BJ (cell line): ENCODE data around the gene MYO3B. TPM values are rescaled to one million over a fixed set of nuclear protein-coding genes. Genes with fewer than 3 reads are reported as not detected.
"Not testable (repeated sequence)": the region's sequence is repeated elsewhere in the genome, so short reads cannot be mapped to it uniquely, and the experiment has no call there.

Experiments
- CTCF ChIA-PET: fragments of 350-600 bp; formaldehyde crosslinking; extraction: SDS; loops from one replicate; lab custom pipeline; 2021; ENCODE audit warnings: antibody characterized with exemption, inconsistent platforms; lab: Yijun Ruan, JAX
- POLR2A ChIA-PET: fragments of 300-600 bp; sonication (Branson Sonifier 250); formaldehyde crosslinking; extraction: SDS; loops from one replicate; lab custom pipeline; 2021; ENCODE audit warnings: antibody characterized with exemption; lab: Charles Lee
- DNase-seq: peaks from one replicate; pipeline ENCODE4 v3.0.0-alpha.2; 2011; ENCODE audit warnings: low read depth
- H3K27me3 ChIP-seq: 2 replicates; pipeline ENCODE4 v1.6.0; 2011; ENCODE audit warnings: low read length; ENCODE audit not compliant: control insufficient read depth, insufficient read depth
- H3K36me3 ChIP-seq: 2 replicates; pipeline ENCODE4 v1.5.1; 2011; ENCODE audit warnings: low read length; ENCODE audit not compliant: control insufficient read depth, insufficient read depth
- H3K4me3 ChIP-seq: 2 replicates; pipeline ENCODE4 v1.5.1; 2011; ENCODE audit warnings: low read depth, mild to moderate bottlenecking, control low read depth, low read length
- CTCF ChIP-seq: IDR thresholded peaks from 2 replicates; pipeline ENCODE4 v1.5.1; 2011; ENCODE audit warnings: low read depth, mild to moderate bottlenecking, control low read depth, inconsistent platforms, low read length, moderate library complexity; ENCODE audit not compliant: insufficient read depth
- polyA plus RNA-seq: library from polyadenylated mRNA; depleted of rRNA; stranded (reverse); fragments of >200 nt; gene quantifications from 2 replicates; pipeline ENCODE4 v1.2.3, GENCODE V29; 2011

MYO3B gene
- polyA plus RNA-seq, 1 experiment: not detected

GRCh38 chr2:170341684-170342623 lies 164.0 kb downstream of the MYO3B start:
- POLR2A ChIA-PET: no interaction called here
- CTCF ChIA-PET: interaction anchor here (0.6 to 1.3 kb wide), 2 partner anchors 17 to 23 kb away, joined by 3 to 7 read pairs; no protein-coding TSS in a partner anchor
- no peak for DNase-seq
- H3K27me3 ChIP-seq: no peaks in the 10 kb centered on the region
- H3K36me3 ChIP-seq: no peaks in the 10 kb centered on the region
- TF ChIP-seq CTCF: no peak
- no peak overlapping the region for H3K4me3 ChIP-seq

GRCh38 chr2:170344663-170345346 lies 166.9 kb downstream of the MYO3B start:
- TF ChIP-seq CTCF: no peak
- POLR2A ChIA-PET: no interaction called here

GRCh38 chr2:170345607-170346006 lies 167.7 kb downstream of the MYO3B start:
- H3K4me3 ChIP-seq: no peak overlapping the region
- H3K36me3 ChIP-seq: no peaks in the 10 kb centered on the region
- CTCF ChIA-PET: interaction anchor here (1.1 kb wide), 1 partner anchor 22 kb away, joined by 3 read pairs; no protein-coding TSS in a partner anchor
- POLR2A ChIA-PET: no interaction called here
- no peaks in the 10 kb centered on the region for H3K27me3 ChIP-seq
- TF ChIP-seq CTCF: no peak
- no peak for DNase-seq

More at GRCh38 chr2:170344663-170345346, 166.9 kb downstream of the MYO3B start:
- Histone ChIP-seq H3K4me3 (no peak overlapping the region), H3K36me3 (no peaks in the 10 kb centered on the region), H3K27me3 (no peaks in the 10 kb centered on the region)
- CTCF ChIA-PET: interaction anchor here (1.0 to 1.1 kb wide), 2 partner anchors 10 to 21 kb away, joined by 3 read pairs; no protein-coding TSS in a partner anchor
- DNase-seq: no peak

GRCh38 chr2:170349269-170349668 lies 171.3 kb downstream of the MYO3B start:
- CTCF ChIA-PET, DNase-seq, H3K27me3 ChIP-seq, H3K36me3 ChIP-seq, H3K4me3 ChIP-seq, POLR2A ChIA-PET: not testable (repeated sequence)

GRCh38 chr2:170350929-170351826 lies 173.2 kb downstream of the MYO3B start:
- POLR2A ChIA-PET: no interaction called here
- H3K27me3 ChIP-seq: no peaks in the 10 kb centered on the region
- no peak overlapping the region for H3K4me3 ChIP-seq
- CTCF ChIA-PET: no interaction called here
- TF ChIP-seq CTCF: no peak
- DNase-seq: no peak
- H3K36me3 ChIP-seq: no peaks in the 10 kb centered on the region
